GM19467 (cell line): ENCODE measurements around the gene ZSWIM1.
"Not testable (repeated sequence)": the region's sequence is repeated elsewhere in the genome, so short reads cannot be mapped to it uniquely, and the experiment has no call there.

ENCODE experiments used
- ATAC-seq: cut with Tn5 transposase; IDR thresholded peaks from one replicate; pipeline ENCODE4 v1.9.1; 2021; ENCODE audit warnings: mild to moderate bottlenecking, moderate library complexity; ENCODE audit not compliant: unreplicated experiment

The ZSWIM1 gene

DNA sequence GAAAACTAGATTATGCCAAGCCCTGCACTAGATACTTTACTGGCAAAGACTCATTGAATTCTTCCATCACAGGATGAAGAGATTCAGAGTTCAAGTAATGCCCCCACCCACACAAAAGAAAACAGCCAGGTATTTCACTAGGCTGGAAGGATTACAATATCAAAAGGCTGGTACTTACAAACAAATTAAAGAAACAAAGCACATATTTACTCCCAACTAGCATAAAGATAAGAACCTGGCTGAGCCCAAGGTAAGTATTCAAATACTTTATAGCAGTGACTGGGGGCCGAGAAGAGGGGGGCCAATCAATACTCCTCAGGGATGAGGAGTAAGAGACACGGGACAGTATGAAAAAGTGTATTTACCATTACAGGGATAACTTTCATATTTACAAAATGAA lies 27.5 kb upstream of the ZSWIM1 start:
- ATAC-seq: no peak

DNA sequence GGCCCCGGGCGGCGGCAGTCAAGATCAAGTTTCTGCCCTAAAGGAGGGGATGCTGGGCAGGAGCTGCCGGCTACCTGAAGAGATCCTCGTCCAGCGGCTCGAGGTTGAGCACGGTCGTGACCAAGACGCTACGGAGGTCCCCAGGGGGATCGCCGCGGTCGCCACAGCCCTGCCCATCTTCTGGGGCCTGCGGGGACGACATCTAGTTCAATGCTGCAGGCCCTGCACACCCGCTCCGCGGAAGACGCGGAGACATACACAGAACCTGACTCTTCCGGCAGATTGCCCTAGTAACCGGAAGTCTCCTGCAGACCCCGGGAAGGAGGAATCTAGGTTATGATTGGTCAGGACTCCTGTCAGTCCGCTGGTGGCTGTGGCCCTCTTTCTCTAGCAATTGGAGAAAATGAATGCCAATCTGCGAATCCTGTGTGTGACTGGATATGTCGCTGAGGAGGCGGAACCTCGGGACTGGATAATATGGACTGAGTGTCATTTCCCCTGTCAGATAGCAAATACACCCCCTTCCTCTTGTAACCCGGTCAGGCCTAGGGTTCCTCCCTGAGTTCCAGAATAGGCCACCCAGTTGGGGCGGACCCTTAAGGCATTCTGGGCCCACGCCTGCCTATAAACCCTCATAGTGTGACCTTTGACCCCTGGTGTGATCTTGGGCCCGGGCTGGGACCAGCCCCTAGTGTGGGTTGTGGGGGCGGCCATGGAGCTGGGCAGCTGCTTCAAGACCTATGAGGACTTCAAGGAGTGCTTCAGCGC lies 23.7 kb upstream of the ZSWIM1 start, which contains the start of the genes ACOT8 and ZSWIM3:
Gene ACOT8, minus strand, starts transcription at position 279 of the 768 bp plus-strand sequence. Its CDS starts 77 bp downstream, at position 202.
Gene ZSWIM3, plus strand, starts transcription at position 501 of the 768 bp plus-strand sequence. Its CDS starts 212 bp downstream, at position 713.
- ATAC-seq: peak; percentile 96

DNA sequence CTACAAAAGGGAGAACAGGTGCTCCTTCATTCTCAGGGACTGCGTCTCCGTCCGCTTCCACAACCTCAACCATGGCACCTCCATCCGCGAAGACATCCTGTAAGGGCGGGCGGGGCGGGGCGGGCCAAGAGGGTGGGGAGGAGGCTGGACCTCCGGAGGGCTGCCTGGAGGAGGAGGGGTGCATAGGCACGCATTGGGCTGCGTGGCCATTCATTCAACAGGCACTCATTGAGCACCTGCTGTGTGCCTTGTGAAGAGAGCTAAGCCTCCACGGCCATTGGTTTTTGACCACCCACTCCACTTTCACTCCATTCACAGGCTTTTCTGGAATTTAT lies 23.2 kb upstream of the ZSWIM1 start:
- ATAC-seq: peak; percentile 4

DNA sequence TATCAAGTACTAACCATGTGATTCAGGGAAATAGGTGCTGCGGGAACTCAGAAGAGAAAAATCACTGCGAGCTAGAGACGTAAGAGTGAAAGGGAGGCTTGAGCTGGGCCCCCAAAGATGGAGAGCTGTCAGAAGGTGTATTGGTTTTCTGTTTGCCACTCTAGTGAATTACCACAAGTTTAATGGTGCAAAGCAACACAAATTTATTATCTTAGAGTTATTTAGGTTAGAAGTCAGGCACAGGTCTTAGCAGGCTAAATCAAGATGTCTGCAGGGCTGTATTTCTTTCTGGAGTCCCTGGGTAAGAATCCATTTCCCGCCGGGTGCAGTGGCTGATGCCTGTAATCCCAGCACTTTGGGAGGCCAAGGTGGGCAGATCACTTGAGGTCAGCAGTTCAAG lies 21.1 kb upstream of the ZSWIM1 start:
- ATAC-seq: no peak

DNA sequence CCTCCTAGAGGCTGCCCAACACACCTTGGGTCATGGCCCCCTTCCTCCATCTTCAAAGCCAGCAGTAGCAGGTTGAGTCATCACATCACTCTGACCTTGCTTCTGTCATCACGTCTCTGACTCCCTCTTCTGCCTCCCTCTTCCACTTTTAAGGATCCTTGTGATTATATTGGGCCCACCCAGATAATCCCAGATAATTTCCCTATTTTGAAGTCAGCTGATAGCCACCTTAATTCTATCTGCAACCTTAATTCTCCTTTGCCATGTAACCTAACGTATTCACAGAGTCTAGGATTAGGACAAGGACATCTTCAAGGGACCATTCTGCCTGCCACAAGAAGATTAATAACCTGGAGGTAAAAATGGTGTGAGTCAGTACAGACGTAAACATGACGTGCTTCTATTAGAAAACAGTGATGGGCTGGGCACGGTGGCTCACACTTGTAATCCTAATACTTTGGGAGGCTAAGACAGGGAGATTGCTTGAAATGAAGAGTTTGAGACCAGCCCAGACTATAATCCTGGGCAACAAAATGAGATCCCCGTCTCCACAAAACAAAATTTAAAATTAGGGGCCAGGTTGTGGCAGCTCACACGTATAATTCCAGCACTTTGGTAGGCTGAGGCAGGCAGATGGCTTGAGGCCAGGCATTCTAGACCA lies 20.3 kb upstream of the ZSWIM1 start:
- no peak for ATAC-seq

DNA sequence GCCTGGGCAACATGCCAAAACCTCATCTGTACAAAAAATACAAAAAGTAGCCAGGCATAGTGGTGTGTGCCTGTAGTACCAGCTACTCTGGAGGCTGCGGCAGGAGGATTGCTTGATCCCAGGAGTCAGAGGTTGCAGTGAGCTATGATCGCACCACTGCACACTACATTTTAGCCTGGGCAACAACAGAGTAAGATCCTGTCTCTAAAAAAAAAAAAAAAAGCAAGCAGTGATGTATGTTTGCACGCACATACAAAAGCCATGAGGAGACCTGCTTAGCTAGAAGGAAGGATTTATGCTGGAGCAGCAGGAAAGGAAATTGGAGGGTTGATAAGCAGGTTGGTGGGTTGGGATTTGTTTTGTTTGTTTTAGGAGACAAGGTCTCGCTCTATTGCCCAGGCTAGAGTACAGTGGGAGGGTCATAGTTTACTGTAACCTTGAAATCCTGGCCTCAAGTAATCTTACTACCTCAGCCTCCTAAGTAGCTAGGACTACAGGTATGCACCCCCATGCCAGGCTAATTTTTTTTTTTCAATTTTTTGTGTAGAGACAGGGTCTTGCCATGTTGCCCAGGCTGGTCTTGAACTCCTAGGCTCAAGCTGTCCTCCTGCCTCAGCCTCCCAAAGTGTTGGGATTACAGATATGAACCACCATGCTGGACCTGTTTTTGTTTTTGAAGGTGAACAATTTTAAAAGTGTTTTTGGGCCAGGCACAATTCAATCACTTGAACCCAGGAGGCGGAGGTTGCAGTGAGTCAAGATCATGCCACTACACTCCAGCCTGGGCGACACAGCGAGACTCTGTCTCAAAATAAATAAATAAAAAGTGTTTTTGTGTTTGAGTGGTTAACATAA lies 19.6 kb upstream of the ZSWIM1 start:
- no peak for ATAC-seq

DNA sequence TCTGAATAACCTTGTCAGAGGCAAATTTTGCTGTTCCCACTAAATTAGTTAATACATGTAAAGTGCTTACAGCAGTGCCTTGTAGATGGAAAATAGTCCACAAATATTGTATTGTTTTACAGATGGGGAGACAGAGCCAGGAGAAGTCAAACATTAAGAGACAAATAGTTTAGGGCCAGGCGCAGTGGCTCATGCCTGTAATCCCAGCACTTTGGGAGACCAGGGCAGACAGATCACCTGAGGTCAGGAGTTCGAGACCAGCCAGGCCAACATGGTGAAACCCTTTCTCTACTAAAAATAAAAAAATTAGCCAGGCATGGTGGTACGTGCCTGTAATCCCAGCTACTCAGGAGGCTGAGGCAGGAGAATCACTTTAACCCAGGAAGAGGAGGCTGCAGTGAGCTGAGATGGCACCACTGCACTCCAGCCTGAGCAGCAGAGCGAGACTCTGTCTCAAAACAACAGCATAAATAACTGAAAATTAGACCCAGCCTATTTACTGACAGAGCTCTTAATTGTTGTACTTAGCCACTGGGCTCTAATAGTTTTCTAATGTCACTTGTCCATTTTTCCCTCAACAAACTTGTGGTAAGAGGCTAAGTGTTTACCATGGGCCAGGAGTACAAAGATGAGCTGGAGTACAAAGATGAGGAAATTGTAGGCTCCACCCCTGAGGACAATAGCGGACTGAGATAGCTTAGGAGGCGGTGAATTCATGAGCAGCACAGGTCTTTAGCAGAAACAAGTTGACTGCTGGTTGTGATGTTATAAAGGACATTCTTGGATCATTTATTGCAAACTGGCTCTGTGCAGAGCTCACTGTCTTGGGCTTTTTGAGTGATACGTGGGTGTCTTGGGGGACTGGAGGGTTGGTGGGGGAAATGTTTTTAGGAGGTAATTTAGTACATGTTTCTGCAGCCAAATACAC lies 17.2 kb upstream of the ZSWIM1 start:
- no peak for ATAC-seq

DNA sequence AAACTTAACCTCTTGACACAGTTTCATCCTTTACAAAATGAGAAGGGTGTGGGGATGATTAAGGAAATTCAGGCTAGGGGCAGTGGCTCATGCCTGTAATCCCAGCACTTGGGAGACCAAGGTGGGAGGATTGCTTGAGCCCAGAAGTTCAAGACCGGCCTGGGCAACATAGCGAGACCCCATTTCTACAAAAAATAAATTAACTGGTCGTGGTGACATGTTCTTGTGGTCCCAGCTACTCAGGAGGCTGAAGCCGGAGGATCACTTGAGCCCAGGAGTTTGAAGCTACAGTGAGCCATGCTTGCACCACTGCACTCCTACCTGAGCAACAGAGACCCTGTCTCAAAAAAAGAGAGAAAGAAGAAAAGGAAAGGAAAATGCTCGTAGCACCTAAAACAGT lies 14.6 kb upstream of the ZSWIM1 start:
- no peak for ATAC-seq

DNA sequence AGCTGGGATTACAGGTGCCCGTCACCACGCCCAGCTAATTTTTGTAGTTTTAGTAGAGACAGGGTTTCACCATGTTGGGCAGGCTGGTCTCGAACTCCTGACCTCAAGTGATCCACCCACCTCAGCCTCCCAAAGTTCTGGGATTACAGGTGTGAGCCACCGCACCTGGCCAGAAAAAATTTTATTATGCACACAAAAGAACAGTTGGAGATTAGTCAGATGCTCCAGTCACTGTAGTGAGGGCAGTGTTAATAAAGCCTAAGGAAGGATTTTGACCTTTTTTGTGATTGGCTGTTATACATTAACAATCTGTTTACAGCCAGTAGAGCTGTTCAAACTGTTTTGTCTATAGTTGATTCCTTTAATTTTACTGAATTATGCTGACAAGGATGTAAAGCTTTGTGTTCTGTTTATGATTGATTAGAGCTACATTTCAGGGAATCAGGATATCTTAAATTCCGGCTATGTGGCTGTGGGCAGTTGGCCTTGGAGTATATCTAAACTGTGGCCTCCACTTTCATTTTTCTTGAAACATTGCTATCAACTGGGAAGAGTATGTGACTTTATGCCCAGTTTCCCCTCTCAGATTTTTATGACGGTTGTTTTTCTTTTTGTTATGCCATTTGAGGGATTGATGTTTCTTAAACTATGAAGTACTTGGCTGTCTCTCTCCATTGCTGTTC lies 13.8 kb upstream of the ZSWIM1 start:
- no peak for ATAC-seq

DNA sequence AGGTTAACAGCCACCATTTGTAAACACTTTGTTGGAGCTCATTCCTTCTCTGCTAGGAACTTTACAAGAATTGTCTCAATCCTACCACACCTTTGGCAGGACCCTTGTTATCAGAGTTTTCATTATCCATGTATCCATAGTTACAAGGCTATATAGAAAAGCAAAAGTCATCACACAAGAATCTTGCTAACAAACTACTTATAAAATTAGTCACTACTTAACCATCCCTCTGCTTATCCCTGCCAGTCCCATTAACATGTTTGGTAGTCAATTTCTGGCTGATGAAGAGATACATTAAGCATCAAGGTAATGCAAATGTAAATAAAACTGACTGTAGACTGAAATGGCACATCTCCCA lies 13.2 kb upstream of the ZSWIM1 start:
- ATAC-seq: no peak

DNA sequence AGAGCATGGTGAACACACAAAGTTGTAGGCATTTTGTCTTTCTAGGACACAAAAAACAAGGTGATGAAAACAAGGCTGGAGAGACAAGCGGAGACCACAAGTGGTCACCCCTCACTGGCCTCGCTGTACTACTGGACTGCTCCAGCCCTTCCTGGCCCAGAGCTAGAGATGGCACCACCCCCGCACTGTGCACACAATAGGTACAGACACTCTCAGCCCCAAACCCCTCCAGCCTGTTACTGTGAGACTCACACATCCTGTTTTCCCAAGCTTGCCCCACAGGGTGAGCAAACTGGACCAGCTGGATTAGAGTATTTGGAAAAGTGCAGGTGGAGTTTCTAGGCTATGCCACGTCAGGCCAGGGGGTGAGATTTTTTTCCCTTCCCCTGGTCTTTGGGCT lies 8.4 kb upstream of the ZSWIM1 start:
- ATAC-seq: no peak

DNA sequence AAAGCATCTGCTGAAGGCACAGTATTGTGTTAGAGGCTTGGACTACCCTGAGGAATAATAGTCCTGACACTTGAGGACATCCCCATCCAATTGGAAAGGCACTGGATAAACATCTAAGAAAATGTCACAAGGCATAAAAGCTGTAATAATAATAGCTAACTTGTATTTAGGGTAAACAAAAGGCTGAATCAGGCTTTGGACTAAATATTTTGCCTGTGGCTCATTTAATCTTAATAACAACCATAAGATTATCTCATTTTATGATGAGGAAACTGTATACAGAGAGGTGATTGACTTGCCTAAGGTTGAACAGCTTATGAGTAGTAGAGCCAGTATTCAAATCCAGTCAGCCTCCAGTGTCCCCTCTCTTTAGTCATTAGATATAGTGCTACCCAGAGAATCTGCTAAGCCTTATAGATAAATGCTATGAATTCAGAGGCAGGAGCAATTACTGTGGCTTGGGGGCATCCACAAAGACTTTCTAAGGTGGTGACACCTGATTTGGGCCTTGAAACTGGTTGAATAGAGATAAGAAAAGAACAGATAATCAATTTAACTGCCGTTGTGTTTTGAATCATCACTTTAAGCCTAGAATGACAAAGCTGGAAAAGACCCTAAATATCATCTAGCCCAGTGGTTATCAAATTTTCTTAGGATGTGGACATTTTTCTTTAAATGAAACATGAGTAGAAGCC lies 7.5 kb upstream of the ZSWIM1 start:
- no peak for ATAC-seq

DNA sequence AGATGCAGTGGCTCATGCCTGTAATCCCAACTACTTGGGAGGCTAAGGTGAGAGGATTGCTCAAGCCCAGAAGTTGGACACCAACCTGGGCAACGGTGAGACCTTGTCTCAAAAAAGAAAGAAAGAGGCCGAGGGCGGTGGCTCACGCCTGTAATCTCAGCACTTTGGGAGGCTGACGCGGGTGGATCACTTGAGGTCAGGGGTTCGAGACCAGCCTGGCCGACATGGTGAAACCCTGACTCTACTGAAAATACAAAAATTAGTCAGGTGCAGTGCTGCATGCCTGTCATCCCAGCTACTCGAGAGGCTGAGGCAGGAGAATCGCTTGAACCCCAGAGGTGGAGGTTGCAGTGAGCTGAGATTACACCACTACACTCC lies 6.9 kb upstream of the ZSWIM1 start:
- not testable (repeated sequence) for ATAC-seq

DNA sequence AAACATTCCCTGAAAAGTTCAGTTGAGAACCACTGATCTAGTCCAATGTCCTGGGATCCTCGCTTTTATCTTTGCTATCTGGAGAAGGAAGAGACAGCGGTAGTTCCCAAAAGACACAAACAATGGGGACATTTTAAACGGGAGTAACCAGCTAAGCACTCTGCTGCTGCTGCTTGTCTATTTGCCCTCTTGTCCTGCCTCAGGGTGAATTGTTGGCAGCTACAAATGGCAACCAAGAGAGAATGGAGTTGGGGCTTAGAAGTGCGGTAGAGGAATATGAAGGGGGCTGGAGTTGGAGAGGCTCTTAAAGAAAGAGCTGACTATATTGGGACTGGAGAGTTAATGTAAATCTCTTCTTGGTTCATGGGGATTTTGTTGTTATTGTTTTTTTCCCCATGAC lies 6.5 kb upstream of the ZSWIM1 start:
- no peak for ATAC-seq

DNA sequence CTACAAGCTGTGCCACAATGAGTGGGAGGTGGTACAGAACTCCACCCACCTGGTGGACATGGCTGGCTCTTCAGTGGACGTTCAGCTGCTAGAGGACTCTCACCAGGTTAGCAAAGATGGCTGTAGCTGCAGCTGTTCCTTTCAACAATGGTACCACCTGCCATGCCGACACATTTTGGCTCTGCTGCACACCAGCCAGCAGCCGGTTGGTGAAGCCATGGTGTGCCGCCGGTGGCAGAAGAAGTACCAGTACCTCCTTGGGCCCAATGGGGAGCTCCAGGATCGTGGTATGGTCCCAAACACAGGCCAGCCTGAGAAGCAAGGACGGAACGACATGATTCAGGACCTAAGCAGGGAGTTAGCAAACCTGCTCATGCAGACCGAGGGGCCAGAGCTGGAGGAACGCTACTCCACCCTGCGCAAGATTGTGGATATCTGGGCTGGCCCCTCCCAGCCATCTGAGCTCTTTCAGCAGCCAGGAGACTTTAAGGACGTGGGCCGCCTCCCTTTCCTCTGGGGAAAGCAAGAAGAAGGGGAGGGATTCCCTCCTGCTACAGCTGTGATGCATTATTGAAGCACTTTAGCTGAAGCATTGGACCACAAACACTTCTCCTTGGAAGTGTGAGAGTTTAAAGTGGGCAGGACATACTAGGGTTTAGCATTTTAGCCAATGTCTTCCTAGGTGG lies 2.8 kb upstream of the ZSWIM1 start:
- ATAC-seq: no peak

DNA sequence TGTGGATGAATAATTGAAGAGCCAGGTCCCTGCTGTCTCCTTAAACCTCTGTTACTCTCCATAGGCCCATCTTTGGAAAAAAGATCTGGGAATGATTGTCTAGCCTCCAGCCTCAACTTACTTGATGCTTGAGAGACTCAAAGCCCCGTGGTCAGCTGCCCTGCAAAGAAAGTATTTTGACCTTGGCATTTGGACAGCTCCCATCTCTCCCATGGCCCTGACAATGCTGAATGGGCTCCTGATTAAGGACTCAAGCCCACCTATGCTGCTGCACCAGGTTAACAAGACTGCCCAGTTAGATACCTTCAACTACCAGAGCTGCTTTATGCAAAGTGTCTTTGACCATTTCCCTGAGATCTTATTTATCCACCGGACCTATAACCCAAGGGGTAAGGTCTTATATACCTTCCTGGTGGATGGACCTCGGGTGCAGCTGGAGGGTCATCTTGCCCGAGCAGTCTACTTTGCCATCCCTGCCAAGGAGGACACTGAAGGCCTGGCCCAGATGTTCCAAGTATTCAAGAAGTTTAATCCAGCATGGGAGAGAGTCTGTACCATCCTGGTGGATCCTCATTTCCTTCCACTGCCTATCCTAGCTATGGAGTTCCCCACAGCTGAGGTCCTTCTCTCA lies 1.6 kb downstream of the ZSWIM1 start:
- ATAC-seq: no peak

DNA sequence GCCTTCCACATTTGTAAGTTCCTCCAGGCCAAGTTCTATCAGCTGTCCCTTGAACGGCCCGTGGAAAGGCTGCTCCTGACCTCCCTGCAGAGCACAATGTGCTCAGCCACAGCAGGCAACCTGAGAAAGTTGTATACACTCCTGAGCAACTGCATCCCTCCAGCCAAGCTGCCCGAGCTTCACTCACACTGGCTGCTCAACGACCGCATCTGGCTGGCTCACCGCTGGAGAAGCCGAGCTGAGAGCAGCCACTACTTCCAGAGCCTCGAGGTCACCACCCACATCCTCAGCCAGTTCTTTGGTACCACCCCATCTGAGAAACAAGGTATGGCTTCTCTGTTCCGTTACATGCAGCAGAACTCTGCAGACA lies 2.1 kb downstream of the ZSWIM1 start:
- ATAC-seq: no peak

DNA sequence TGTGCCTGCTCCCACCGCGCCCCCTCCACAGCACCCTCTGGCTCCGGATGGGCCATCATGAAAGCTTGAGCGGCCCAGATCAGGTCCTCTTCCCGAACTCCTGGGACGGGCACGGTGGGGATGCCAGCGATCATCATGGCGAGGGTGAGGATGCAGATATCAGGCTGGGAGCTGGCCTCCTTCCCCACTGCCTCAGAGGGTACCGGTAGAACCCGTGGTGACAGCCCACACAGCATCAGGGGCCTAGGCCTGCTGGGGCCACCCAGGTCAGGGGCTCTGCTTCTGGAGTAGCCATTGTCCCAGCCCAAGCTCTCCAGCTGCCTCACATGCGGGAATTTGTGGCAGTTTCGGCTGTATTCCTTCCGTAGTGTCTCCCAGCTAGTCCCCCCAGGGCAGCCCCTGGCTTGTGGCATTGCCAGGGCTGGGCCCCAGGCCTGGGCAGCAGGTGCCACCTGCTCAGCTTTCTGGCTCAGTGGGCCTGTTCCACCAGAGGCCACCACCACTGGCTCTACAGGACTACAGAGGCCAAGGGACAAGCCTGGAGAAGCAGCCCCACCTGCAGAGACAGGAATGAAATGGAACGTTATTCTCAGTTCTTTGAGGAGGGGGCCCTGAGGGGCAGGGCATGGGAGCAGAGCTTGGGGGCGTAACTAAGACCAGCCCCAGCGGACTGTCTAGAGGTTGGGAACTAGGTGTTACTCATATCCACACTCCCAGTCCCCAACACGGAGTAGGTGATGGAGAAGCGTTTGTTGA lies 5.7 kb downstream of the ZSWIM1 start:
- no peak for ATAC-seq
